Endodermal cell (in vitro differentiated cells): Measurements from ENCODE around the gene RASGEF1C. TPM values are rescaled to one million over a fixed set of nuclear protein-coding genes. Genes with fewer than 3 reads are reported as not detected.

Experiments
- DNase-seq: peaks from one replicate; pipeline ENCODE4 v3.0.0-alpha.2; 2017
- H3K27ac ChIP-seq: 2 replicates; pipeline ENCODE4 v1.5.1; 2013; ENCODE audit warnings: mild to moderate bottlenecking, low read depth, low read length, moderate library complexity
- H3K27me3 ChIP-seq: 2 replicates; pipeline ENCODE4 v1.6.1; 2013; ENCODE audit warnings: mild to moderate bottlenecking, low read length, moderate library complexity; ENCODE audit not compliant: insufficient read depth, control insufficient read depth, poor library complexity, severe bottlenecking
- H3K36me3 ChIP-seq: 2 replicates; pipeline ENCODE4 v1.7.0; 2013; ENCODE audit warnings: mild to moderate bottlenecking, low read length, moderate library complexity; ENCODE audit not compliant: control insufficient read depth, insufficient read depth
- H3K4me1 ChIP-seq: one replicate; pipeline ENCODE4 v1.7.0; 2013; ENCODE audit warnings: low read length; ENCODE audit not compliant: control insufficient read depth, insufficient read depth
- H3K4me3 ChIP-seq: 2 replicates; pipeline ENCODE4 v1.5.1; 2013; ENCODE audit warnings: mild to moderate bottlenecking, low read length, moderate library complexity
- H3K9ac ChIP-seq: 2 replicates; pipeline ENCODE4 v1.6.1; 2013; ENCODE audit warnings: mild to moderate bottlenecking, low read length, moderate library complexity; ENCODE audit not compliant: poor library complexity, severe bottlenecking; ENCODE audit errors: extremely low read depth
- H3K9me3 ChIP-seq: 2 replicates; pipeline ENCODE4 v1.6.1; 2013; ENCODE audit warnings: mild to moderate bottlenecking, low read length, moderate library complexity; ENCODE audit not compliant: control insufficient read depth
- H3K27ac Mint-ChIP-seq: 2 replicates; pipeline ENCODE4 v1.8.0; 2020; ENCODE audit warnings: mixed read lengths
- H3K27me3 Mint-ChIP-seq: 2 replicates; pipeline ENCODE4 v1.8.0; 2021; ENCODE audit warnings: mild to moderate bottlenecking, mixed read lengths; ENCODE audit not compliant: insufficient read depth
- H3K36me3 Mint-ChIP-seq: 2 replicates; pipeline ENCODE4 v1.8.0; 2020; ENCODE audit warnings: low read depth, mixed read lengths
- H3K4me1 Mint-ChIP-seq: 2 replicates; pipeline ENCODE4 v1.8.0; 2020; ENCODE audit warnings: mixed read lengths
- H3K4me3 Mint-ChIP-seq: 2 replicates; pipeline ENCODE4 v1.8.0; 2020; ENCODE audit warnings: mild to moderate bottlenecking, moderate library complexity, mixed read lengths
- H3K9me3 Mint-ChIP-seq: 2 replicates; pipeline ENCODE4 v1.8.0; 2020; ENCODE audit warnings: mild to moderate bottlenecking, mixed read lengths
- WGBS, 2 experiments: methylation state at CpG; one replicate each; pipeline versions ENCODE4 v1.1.5 to v1.1.7; 2013; ENCODE audit warnings: missing lambda C conversion rate in 2 of 2, mixed read lengths in 1 of 2; ENCODE audit not compliant: insufficient coverage in 1 of 2, insufficient read length in 1 of 2; 5-methylcytosine and 5-hydroxymethylcytosine counted together
- total RNA-seq, 2 donors: library from RNA; stranded (reverse); fragmentation: NEBNext Ultra II Directional in 1 of 2; extraction: Animal tissue kit (Norgen Biotek cat#: 25700) in 1 of 2; gene quantifications; 2 replicates in 1 of 2; 3 replicates in 1 of 2; pipeline ENCODE4 v1.2.1, GENCODE V29; 2021
- TF ChIP-seq, protein P1 (sequence below): fragments of 200-600 bp; sonication (generic); conservative IDR thresholded peaks from 2 replicates; pipeline ENCODE4 v1.5.0; 2021; ENCODE audit warnings: antibody characterized with exemption, mild to moderate bottlenecking

Gene RASGEF1C
- total RNA-seq, 2 donors from 2014 or later: 0.62 to 0.75 TPM

DNA sequence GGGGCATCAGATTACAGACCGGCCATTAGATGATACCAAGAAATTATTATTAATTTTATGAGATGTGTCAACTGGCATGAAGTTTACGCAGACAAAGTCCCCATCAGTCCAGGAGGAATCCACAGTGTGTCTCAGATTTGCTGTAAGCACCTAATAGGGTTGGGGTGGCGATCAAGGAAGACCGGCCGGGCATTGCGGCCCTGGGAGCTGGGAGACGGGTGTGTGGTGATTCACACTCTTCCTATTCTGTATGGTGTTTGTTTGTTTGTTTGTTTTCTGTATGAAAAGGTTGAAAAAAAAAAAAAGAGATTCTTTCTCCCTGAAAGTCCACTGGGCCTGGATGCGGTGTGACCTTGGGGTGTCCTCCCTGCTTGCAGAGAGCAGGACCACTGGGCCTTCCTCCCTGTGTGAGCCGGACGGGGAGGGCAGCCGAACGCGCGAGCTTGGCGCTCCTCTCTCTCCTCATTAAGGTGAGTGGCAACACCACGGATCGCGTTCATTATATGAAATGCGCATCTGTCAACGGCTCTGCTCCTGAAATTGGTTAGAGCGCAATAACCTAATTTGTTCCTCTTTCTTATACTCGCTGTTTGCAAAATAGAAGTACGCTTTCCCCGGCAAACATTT, 15.1 kb downstream of the RASGEF1C start:
- H3K4me1 Mint-ChIP-seq: no peaks in the 10 kb centered on the region
- H3K36me3 ChIP-seq: no peaks in the 10 kb centered on the region

DNA sequence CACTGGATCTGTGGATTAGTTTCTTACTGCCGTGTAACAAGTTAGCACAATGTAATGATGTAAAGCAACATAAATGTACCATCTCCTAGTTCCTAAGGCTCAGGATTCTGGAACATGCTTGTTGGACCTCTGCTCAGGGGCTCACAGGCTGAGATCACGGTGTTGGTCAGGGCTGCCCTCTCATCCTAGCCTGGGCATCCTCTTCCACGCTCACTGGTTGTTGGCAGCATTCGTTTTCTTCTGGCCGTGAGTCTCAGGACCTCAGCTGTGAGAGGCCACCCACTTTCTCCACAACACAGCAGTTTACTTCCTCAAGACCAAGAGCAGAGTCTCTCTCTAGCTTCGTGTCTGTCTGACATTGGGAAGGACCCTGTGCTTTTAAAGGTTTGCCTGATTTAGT, 17.3 kb downstream of the RASGEF1C start:
- H3K4me1 Mint-ChIP-seq: no peaks in the 10 kb centered on the region
- H3K27me3 Mint-ChIP-seq: peaks cover 2% of the 10 kb centered on the region
- no peaks in the 10 kb centered on the region for H3K36me3 Mint-ChIP-seq

More for the DNA sequence above, 15.1 kb downstream of the RASGEF1C start:
- H3K9me3 Mint-ChIP-seq: peaks cover 6% of the 10 kb centered on the region
- Histone ChIP-seq H3K9ac (no peak overlapping the region), H3K4me1 (no peaks in the 10 kb centered on the region), H3K9me3 (no peaks in the 10 kb centered on the region), H3K4me3 (no peak overlapping the region), H3K27me3 (no peaks in the 10 kb centered on the region), H3K27ac (no peak overlapping the region)
- no peak overlapping the region for H3K4me3 Mint-ChIP-seq
- no peaks in the 10 kb centered on the region for H3K36me3 Mint-ChIP-seq
- H3K27me3 Mint-ChIP-seq: no peaks in the 10 kb centered on the region
- DNase-seq: no peak
- WGBS, 2 experiments: 96% methylated on average over 17 to 24 of the region's 24 CpGs
- TF ChIP-seq, protein P1, sequence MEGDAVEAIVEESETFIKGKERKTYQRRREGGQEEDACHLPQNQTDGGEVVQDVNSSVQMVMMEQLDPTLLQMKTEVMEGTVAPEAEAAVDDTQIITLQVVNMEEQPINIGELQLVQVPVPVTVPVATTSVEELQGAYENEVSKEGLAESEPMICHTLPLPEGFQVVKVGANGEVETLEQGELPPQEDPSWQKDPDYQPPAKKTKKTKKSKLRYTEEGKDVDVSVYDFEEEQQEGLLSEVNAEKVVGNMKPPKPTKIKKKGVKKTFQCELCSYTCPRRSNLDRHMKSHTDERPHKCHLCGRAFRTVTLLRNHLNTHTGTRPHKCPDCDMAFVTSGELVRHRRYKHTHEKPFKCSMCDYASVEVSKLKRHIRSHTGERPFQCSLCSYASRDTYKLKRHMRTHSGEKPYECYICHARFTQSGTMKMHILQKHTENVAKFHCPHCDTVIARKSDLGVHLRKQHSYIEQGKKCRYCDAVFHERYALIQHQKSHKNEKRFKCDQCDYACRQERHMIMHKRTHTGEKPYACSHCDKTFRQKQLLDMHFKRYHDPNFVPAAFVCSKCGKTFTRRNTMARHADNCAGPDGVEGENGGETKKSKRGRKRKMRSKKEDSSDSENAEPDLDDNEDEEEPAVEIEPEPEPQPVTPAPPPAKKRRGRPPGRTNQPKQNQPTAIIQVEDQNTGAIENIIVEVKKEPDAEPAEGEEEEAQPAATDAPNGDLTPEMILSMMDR: no peak
- H3K27ac Mint-ChIP-seq: no peak overlapping the region

DNA sequence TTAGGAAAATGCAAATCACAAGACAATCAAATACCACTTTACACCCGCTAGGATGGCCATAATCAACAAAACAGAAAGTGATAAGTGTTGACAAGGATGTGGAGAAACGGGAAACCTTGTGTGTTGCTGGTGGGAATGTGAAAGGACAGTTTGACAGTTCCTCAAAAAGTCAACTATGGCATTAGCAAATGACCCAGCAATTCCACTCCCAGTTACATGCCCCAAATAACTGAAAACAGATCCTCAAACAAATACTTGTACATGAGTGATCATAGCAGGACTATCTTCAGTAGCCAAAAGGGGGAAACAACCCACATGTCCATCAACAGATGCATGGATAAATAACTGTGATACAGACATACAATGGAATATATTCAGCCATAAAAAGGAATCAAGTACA, 21.2 kb downstream of the RASGEF1C start:
- 100% methylated on average over 1 of the region's 2 CpGs; no CpG with 5 or more reads in 1 of the 2 experiments for WGBS, 2 experiments
- peaks cover 24% of the 10 kb centered on the region for H3K9me3 Mint-ChIP-seq

More for the DNA sequence above, 17.3 kb downstream of the RASGEF1C start:
- Mint-ChIP-seq H3K27ac (no peak overlapping the region), H3K4me3 (no peak overlapping the region), H3K9me3 (peaks cover 15% of the 10 kb centered on the region)
- no peaks in the 10 kb centered on the region for H3K27me3 ChIP-seq
- H3K4me3 ChIP-seq: no peak overlapping the region
- DNase-seq: no peak
- no peak overlapping the region for H3K27ac ChIP-seq
- TF ChIP-seq, protein P1: no peak
- no peak overlapping the region for H3K9ac ChIP-seq
- no peaks in the 10 kb centered on the region for H3K4me1 ChIP-seq
- no peaks in the 10 kb centered on the region for H3K36me3 ChIP-seq
- peaks cover 6% of the 10 kb centered on the region for H3K9me3 ChIP-seq
- WGBS, 2 experiments: 68 to 71% methylated on average over 6 of the region's 6 CpGs

More for the DNA sequence above, 21.2 kb downstream of the RASGEF1C start:
- no peak overlapping the region for H3K4me3 ChIP-seq
- H3K4me1 ChIP-seq: no peaks in the 10 kb centered on the region
- no peak overlapping the region for H3K9ac ChIP-seq
- H3K27me3 ChIP-seq: no peaks in the 10 kb centered on the region
- H3K4me1 Mint-ChIP-seq: no peaks in the 10 kb centered on the region
- H3K27me3 Mint-ChIP-seq: peaks cover 2% of the 10 kb centered on the region
- H3K27ac ChIP-seq: no peak overlapping the region
- H3K36me3 Mint-ChIP-seq: no peaks in the 10 kb centered on the region
- no peak for DNase-seq
- no peaks in the 10 kb centered on the region for H3K36me3 ChIP-seq
- TF ChIP-seq, protein P1: no peak
- H3K9me3 ChIP-seq: peaks cover 8% of the 10 kb centered on the region
- no peak overlapping the region for H3K4me3 Mint-ChIP-seq
- no peak overlapping the region for H3K27ac Mint-ChIP-seq
